Stimulated activated CD4-positive, alpha-beta T cell treated with anti-CD3 and anti-CD28 coated beads, Interleukin-15, amount 100 ng/mL, for 24 hours (primary cell): ENCODE measurements around the gene B4GALT2.

ENCODE experiments used
- DNase-seq: peaks from one replicate; pipeline ENCODE4 v3.0.0-alpha.2; 2020

The B4GALT2 gene

GRCh38 chr1:44013949-44014348 is 34.9 kb downstream of the B4GALT2 start:
- DNase-seq, result no peak

DNA sequence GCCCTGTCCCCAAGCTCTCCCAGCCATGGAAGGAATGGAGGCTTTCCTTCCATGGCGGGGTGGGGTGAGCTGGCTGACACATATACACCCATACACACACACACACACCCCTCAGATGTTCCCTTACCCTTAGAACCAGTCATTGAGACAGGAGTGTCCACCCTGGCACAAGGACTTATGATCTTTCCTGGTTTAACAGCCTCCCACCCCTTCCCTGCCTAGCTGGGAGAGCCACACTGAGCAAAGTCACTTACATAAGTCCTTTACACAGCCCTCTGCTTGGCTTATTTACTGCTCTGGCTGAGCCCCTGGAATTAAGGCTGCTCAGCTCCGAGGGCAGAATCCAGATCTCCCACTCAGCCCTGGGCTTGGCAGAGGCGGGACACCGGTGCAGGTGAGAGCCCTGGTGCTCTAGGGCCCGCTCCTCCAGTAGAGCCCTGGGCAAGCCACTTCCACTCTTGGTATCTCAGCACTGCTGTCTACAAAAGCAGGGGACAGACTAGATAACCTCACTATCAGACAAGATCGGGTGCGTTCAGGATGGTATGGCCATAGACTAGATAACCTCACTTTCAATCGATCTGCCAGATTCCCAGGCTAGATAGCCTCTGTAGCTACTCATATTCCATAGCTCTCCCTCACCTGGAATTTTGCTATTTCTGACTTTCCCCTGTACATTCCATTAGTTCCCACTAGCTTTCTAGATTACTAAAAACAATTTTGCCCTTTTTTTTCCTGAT is 35.5 kb downstream of the B4GALT2 start:
- no peak for DNase-seq

GRCh38 chr1:44015206-44015605 is 36.2 kb downstream of the B4GALT2 start:
- no peak for DNase-seq

GRCh38 chr1:44016041-44016889 is 37.3 kb downstream of the B4GALT2 start:
- DNase-seq, result no peak

- DNase-seq, result no peak
These were observed 37.9 kb downstream of the B4GALT2 start for GRCh38 chr1:44016890-44017400.

DNA sequence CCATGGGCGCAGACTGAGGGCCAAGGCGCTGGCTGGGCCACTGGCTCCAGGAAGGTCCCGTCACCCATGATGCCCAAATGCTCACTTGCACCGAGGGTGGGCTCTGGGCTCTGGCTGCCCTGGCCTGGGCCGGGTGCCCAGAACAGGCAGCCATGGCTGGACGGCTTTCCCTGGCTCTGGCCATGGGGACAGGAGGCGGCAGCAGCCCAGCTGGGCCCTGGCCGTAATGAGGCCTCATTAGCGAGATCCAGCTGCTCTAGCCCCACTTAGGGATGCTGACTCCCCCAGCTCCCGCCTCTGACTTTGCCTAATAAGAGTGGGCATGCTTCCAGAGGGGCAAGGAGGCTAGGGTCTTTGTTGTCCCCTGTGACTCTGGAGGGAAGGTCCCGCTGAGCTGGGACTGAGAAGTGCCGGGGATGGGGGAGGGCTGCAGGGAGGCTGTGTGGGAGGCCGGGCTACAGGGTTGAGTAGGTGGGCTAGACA is 40.5 kb downstream of the B4GALT2 start:
- no peak for DNase-seq

DNA sequence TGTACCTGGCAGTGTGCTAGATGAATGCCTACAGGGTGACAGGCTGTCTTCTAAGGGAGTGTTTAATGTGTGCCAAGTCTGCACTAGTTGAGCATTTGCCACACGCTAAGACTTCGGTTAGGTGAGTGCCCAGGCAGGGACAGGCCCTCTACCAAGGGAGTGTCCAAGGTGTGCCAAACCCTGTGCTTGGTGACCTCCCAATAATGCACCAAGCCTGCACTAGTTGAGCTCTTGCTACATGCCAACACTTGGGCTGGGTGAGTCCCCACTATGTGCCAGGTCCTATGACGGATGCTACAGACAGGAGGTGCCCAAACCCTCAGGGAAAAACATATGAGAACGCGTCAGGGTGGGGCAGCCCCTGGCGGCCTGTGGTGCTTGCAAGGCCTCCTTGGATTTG is 41.5 kb downstream of the B4GALT2 start:
- DNase-seq, result no peak

DNA sequence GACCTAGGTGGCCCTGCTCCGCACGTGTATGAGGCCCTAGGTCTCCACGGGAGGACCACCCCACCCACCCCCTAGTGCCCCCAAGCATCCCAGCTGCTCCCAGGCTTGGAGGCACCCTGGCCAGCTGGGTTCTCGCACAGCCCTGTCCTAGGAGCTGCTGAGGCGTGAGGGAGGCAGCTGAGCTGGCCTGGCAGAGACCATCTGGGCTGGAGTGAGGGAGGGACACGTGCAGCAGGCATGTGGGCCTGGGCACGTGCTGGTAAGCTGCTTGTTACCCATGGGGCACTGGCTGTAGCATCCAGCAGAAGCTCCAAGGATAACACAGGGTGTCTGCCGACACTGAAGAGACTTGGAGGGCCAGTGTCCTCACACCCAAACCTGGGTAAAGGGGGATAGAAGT is 42.1 kb downstream of the B4GALT2 start:
- no peak for DNase-seq

DNA sequence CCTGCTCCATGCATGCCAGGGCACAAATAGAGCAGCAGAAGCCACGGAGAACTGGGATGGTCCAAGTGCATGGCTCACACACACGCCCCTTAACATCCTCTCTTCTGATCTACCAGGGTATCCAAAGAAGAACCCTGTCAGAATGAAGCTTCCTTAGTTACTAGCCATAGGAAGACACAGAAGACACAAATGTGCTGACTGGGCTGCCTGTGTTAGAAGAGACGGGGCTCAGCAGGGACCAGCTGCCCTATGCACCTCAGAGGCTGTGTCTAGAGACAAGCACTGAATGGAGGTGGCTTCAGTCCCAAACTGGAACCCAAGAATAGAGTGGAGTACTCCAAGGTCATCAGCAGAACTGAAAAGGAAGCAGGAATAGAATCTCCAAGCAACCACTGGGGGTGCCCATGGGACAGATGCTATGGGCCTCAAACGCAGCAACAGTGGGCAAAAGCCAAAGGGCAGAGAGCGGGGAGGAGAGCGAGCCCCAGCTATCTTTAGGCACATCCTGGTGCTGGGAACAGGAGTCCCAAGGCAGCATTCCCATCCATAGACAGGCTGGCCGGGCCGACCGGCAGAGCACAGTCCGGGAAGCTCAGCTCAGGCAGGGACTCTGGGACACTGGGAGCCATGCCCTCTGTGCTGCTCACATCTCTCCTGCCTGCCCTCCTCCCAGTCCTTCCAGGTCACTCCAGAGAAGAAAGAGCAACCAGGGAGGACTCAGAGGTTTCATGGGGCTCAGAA is 42.7 kb downstream of the B4GALT2 start:
- DNase-seq, result no peak

GRCh38 chr1:44024031-44024902 is 45.3 kb downstream of the B4GALT2 start:
- DNase-seq, result no peak

- DNase-seq, result no peak
These were observed 46.0 kb downstream of the B4GALT2 start for GRCh38 chr1:44024903-44025525.

- DNase-seq, result no peak
These were observed 46.8 kb downstream of the B4GALT2 start for GRCh38 chr1:44025816-44026215.

DNA sequence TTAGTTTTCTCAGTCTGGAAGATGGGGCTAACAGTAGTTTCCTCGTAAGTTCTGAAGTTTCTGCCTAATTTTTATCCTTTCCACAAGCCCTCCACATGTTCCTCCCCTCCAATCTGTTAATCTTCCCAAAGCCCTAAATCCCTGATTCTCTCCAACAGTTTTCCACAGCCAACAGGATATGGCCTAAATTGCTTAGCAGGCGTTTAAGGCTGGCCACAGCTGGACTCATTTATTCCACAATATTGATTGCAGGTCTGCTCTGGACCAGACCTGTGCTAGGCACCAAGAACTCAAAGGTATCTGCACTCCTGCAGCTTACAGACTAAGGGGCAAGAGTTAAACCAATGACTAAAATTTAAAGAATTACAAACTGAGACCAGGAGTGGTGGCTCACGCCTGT is 48.3 kb downstream of the B4GALT2 start:
- no peak for DNase-seq

DNA sequence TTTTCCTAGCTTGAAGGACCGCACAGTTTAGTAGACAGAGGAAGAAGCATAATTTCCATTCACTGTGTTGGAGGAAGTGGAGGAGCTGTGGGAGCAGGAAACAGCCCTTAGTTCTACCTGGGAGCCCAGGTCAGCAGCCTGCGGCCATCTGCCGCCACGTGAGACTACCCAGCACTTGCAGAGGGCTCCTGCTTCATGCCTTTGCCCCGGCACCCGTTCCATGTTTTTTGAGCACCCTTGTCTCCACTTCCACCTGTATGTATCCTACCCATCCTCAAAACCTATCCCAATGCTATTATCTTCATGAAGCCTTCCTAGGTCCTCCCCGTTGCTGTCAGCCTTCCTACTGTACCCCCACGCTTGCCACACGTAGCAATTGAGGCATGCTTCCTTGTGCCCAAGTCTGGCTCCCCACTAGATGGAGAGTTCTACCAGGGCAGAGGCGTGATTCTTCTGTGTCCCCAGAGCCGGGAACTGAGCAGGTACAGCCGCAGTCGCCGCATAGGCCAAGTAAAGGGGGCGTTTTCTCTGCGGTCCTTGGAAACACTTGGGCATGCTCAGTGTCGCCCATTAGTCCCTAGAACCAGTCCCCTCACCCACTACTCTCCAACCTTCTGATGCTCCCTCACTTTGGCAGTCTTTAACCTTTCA is 50.4 kb downstream of the B4GALT2 start:
- no peak for DNase-seq

DNA sequence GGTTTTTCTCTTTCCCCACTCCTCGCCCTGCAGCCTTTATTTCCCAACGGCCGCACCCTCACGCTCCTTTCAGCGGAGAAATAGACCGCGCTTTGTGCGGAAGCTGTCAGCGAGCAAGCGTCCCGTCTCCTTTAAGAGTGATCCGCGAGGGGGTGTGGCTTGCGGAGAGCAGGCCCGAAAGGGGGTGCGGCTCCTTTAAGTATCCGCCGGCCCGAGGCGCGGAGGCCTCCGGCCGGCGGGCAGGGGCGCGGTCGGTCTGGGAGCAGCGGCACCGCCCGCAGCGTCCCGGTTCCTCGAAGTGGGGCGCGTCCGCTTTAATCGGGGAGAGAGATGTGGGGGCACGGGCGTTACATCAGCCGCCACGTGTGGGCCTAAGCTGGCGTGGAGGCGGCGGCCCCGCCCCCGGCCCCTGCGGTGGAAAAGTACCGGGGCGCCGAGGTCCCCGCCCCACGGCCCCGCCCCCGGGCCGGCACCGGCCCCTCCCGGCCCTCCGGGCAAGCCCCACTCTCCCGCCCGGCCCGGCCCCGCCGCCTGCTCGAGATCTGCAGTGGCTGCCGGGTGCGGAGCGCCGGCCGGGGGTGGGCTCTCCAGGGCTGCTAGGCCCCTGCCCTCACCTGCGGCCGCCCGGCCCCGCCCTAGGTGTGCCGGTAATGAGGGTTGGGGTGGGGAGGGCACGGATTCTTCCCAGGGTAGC is 51.0 kb downstream of the B4GALT2 start:
- DNase-seq, result peak; percentile 95

GRCh38 chr1:44030605-44031251 is 51.7 kb downstream of the B4GALT2 start:
- peak; percentile 61 for DNase-seq

DNA sequence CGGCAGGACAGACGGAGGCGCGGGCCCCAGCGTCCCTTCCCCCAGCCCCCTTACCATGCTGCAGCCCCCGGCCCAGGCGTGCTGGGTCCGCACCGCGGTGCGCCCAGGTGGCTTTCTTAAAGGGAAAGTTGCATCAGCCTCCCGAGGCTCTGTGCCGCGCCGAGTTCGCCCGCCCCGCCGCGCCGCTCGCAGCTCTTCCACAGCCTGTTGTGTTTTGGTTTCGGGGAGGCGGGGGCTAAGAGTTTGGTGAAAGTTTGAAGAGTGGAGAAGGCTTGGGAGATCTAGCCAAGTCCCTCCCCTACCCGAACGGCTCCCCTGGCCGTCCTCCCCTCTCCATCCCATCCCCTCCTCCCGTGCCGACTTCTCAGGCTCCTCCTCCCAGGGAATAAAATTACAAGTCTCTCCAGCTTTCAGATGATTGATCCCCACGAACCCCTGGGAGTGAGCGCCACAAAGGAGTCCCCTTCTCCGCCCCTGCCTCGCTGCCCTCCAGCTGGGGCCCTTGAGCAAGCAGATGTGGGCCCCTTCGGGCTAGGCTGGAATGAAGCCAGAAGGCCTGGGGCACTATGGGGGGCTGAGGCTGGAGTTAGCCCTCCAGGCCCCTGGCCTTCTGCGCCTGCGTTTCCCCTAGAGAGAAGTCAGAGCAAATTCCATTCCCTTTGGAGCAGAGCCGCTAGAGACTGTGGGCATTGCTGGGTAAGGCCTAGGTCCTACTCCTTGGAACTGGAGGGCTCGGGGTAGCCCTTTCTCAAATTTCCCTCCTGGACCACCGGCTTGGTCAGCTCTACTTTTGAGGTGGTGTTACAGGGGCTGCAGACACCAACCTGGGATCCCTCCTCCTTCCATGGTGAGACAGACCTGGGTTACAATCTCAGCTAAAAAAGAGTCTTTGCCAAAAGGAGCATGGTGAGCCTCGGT is 52.5 kb downstream of the B4GALT2 start, which contains the start of gene SLC6A9:
TSS of gene SLC6A9 (minus strand) at position 211 of the 918 bp plus-strand sequence. CDS start 7,185 bp downstream, outside the sequence.
- peak; percentile 71 for DNase-seq

- DNase-seq, result no peak
These were observed 53.3 kb downstream of the B4GALT2 start for GRCh38 chr1:44032170-44032790.
